HG02970 (cell line): ENCODE results near the gene IRX2.

Experiments used
- ATAC-seq: cut with Tn5 transposase; IDR thresholded peaks from one replicate; pipeline ENCODE4 v1.9.1; 2021; ENCODE audit warnings: mild to moderate bottlenecking, moderate library complexity, moderate number of reproducible peaks; ENCODE audit not compliant: unreplicated experiment, low FRiP score

Gene IRX2

DNA sequence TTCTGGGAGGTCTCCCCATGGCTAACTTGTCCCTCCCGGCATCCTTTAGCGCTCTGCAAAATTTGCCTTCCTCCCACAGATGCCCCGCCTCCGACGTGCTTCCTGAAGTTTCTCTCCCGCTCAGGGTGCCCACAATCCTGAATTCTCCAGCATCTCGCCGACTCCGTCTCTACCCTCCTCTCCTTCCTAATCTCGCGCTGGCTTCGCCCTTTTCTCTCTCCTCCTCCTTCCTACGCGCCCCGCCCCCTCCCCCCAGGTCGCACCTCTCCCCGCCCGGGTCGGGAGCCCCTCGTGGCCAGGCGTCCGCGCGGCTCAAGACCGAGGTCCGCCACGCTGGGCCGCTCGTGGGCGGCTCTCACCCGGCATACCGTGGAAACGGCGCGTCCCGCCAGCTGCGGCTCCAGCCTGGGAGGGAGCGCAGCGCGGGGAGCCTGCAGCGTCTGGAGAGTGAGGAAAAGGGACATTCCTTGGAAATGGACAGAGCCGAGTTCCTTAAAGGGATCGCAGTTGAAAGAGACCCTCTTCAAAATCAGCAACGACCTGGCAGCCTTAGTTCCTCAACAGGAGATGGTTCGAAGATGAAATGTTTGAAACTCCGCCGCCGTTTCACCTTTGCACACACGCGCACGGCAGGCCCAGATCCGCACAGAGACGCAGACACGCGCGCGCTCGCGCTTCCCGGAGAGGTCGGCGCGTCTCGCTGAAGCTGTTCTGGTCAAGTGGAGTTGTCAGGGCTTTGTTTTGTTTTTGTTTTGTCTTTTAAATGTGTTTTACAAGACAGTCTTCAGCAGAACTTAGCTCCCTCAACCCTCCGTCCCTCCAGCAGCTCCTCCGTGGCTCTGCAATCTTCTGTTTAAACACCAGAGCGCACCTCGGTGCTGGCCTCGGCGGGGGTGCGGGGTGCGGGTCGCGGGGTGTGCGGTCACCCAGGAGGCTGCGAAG is 5.0 kb upstream of the IRX2 start:
- no peak for ATAC-seq

DNA sequence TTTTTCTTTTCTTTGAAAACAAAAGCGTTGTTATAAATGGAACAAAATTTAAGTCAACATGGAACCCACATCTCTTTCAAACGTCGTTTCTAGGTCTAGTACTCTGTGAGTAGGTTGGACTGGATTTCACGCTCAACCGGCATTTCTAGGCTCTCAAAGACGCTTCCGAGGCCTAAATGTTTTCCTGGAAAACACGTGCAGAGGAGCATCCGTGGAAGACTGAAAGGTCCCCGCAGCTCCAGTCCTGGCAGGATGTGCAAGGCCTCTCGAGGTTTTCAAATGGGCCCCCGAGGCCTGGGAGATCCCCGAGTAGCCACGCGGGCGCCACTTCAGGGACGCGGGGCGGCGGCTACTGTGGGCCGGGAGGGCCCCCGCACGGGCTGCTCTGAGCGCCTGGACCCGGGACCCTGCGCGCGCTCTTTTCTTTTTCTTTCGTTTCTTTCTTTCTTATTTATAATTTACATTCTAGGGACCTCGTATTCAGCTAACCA is 4.2 kb upstream of the IRX2 start:
- no peak for ATAC-seq

DNA sequence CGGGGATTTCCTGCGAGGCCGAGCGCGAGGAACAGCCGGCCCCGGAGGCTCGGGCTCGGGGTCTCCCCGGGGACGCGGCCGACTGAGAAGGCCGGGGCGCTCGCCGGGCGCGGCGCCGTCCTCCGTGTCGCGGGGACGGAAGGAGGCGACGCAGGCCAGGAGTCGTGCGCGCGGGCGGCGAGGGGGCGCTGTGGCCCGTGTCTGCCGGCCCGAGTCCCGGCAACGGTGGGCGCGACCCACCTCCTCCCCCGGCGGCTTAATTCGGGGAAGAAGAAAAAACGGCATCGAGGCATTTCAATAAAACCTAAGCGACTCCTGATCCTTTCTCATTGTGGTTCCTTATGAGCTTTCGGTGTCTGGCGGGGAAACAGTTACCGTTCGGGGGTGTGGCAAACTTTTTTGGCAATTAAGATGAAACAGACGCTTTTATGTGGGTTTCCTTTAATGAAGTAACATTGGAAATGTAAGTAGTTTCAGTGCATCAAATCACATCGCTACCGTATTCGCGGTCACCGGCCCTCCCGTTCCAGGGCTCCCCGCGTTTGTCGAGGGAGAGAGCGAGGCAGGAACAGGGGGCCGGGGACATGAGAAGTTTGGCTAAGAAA is 3.7 kb upstream of the IRX2 start:
- no peak for ATAC-seq

DNA sequence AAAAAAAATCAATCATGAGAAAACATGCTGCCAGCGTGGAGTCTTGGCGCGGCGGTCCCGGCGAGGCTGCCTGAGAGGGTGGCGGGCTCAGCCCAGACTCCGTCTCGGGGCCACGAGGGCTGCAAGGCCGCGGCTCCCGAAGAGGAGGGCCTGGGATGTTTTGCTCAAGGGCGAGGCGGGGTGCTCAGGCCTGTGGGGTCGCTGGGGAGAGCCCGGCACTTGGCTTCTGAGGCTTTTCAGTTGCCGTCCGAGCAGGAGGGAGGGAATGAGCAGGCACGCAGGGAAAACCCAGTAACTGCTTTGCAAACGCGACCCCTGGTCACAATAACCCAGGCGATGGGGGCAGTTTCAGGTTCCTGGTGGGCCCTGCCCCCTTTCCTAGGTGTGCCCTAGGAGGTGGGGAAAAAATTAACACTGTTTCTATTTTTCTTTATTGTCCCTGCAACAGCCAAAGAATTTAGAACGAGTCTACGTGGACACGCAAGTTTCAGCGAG is 3.2 kb upstream of the IRX2 start:
- no peak for ATAC-seq

DNA sequence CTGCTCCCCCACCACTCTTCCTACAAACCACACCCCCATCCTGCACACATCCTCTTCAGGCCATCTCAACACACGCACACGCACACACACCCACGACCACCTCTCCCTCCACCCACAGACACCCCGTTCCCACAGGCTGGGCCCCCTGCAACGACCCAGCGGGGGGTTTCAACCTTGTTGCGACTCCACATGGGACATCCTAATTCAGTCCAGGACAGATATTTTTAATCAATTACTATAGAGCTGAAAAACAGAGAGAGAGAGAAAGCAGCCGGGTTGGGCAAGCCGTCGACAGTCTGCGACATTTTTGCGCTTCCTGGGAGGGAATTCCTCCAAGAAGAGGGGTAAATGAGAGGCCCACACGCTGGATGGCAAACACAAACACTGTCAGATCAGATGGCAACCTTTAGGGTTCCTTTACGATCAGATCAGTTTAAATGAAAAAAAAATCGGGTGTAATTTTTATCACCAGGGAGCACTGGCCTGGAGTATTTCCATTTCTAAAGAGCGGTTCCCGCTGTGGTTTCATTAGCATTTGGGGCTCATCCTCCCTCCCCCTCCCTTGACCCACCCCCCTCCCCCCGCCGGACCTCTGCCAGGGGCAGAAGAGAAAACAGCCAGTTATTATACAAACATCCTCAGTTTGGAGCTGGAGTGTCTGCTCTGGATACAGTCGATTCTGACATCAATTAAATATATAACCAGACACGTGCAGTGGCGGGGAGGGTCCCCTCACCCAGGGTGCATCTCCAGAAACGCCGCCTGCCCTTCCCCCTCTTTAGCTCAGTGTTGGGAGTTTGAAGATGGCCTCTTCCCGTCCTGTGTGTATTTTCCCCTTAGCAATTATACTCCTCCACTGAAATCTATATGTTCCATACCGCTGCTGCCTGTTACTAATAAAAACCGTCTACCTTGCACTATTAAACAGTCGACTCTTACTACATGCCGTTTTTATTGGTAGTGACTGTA is 2.3 kb upstream of the IRX2 start:
- ATAC-seq = no peak

DNA sequence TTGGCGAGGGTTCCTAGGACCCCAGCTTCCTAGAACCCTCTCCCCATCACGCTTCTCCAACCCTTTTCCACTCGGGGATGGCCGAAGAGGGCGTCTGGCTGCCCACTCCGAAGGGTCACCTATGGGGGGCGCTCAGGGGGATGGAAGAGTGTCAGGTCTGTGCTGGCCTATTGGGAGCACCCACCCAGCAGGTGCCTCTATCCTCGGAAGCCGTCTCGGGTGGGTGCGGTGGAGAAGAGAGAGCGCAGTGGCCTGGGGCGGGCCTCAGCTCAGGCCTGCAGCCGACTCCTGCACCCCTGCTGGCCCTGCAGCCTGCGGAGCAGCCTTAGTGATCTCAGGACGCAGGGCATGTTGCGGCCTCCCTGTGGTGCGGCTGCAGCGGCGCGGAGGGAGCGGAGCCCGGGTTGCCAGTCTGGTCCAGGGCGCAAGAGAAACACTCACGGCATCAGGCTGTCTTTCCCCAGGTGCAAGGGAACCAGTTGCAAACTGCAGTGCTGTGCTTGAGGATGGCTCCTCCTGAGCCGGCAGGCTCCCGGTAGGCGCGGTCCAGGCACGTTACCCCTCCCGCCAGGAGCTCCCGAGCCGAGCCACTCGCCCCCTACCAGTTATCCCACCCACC is 1.5 kb upstream of the IRX2 start:
- no peak for ATAC-seq

DNA sequence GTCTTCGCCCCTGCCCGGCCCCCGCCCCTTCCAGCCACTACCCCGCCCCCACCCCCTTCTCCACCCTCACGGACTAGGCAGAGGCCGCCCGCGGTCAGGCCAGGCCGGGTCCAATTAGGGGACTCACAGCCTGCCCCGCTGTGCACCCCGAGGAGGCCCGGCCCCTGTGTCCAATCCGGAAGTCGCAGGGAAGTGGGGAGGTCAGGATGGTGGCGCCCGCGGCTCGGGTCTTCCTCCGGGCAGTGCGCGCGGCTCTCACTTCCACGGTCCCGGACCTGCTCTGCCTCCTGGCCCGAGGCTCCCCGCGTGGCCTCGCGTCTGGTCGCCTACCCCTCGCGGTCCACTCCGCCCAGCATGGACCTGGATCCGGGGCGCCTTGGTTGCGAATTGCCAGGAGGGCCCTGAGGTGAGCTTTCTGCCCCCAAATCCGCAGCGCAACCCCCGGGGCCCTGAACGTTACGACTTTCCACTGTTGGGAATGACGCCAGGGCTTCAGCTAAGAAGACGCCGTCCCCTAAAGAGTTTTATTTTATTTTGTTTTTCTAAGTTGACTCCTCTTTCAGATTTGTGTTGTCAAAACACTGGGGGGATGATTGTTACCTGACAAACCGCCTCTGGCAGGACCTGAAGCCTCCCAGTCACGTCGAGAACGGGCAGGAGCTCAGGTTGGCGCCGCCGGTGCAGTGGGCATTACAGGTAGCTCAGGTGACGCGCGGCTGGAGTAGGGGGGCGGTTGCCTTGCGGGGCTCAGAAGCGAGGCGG is 763 bp upstream of the IRX2 start:
- no peak for ATAC-seq

DNA sequence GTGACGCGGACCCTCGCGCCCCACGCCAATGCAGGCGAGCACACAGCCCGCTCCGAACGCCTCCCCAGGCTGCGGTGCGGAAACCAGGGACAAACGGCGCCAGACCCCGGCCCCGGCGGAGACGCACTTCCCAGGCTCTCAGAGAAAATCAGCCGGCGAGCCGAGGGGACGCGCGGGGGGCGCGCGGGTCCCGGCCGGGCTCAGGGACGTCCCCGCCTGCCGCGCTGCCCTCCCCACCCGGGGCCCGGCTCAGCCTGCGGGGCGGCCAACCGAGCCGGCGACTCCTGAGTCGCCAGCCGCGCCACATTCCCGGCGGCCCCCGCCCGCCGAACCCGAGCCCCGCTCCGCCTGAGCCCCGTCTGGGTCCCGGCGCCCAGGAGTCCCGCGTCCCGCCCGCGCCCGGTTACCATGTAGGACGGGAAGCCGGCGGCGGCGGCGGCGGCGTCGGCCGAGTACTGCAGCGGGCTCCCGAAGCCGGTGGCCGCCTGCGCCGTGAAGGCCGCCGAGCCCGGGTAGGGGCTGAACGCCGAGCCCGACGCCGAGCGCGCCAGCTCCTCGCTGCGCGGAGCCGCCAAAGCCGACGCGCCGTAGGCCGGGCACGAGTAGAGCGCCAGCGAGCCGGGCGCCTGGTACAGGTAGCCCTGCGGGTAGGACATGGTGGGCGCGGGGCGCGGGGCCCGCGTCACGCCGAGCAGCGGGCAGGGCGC is 566 bp downstream of the IRX2 start:
- no peak for ATAC-seq

DNA sequence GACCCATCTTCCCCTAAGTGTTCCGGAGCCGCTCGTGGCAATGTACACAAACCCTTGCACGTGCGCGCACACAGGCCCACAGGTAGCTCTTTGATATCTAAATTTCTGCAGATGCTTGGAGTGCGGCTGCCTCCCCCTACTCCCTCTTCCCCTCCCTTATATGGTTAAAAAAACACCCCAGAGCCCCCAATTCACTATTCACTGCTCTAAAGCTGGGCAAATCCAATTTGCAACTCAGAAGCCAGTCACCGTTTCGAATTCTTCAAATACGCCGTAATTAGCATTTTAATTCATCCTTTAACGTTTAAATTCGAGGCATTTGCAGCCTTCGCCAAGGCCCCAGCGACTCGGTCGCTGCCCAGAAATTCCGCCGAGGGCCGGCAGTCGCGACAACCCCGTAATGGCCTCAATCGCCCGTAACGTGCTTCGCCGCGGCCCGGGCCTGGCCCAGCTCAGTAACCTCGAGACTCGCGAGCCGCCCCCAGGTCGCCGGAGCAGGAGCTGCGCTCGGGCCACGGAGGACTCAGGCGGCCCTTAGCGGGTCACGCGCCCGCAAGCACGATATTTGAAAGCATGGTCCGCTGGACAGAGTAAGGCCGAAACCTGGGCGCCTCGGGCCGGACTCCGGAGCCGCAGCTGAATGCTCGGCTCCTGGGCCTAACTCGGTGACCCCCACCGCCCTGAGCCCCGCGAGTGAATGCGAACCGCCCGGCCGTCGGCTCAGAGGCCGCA is 1.3 kb downstream of the IRX2 start:
- ATAC-seq = no peak

DNA sequence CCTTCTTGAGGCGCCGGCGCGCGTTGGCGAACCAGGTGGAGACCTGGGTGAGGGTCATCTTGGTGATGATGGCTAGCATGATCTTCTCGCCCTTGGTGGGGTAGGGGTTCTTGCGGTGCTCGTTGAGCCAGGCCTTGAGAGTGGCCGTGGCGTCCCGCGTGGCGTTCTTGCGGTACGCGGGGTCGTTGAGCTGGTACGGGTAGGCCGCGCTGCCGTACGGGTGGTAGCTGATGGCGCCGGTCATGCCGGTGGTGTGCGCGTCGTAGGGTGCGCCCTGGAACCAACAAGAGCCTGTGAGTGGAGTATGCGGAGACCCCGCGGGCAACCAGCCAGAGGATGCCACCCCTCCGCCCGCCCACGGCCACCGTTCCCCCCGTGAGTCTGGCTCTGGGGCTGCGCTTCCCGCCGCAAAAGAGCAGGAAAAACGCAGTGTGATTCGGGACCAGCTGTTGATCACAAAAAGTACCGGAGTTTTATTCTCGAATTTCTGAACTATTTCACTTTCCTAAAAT is 1.9 kb downstream of the IRX2 start:
- ATAC-seq = no peak

DNA sequence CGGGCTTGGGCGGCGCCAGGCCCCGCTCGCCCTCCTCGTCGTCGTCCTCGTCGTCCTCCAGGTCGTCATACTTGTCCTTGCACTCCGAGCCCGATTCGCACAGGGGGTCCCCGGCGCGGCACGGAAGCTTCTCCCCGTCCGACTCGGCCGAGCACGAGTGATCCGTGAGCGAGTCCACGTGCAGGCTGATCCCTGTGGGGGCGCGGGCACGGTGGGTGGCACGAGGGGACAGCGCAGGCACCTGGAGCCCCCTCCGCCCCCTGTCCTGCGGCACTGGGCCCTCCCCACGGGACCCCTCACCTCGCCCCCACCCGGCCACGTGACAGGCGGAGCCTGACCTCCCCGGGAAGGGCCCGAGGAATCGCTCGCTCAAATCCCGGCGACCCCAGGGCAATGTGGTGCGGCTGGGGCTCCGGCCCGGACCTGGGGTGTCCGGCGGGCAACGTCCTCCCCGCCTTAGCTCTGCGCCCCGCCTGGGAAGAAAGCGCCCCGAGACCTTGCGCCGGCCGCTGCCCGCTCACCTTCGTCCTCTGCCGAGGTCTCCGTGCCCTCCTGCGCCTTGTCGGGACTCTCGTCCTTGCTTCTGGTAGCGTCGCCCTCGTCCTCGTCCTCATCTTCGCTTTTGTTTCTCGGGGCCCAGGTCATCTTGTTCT is 2.5 kb downstream of the IRX2 start:
- no peak for ATAC-seq

DNA sequence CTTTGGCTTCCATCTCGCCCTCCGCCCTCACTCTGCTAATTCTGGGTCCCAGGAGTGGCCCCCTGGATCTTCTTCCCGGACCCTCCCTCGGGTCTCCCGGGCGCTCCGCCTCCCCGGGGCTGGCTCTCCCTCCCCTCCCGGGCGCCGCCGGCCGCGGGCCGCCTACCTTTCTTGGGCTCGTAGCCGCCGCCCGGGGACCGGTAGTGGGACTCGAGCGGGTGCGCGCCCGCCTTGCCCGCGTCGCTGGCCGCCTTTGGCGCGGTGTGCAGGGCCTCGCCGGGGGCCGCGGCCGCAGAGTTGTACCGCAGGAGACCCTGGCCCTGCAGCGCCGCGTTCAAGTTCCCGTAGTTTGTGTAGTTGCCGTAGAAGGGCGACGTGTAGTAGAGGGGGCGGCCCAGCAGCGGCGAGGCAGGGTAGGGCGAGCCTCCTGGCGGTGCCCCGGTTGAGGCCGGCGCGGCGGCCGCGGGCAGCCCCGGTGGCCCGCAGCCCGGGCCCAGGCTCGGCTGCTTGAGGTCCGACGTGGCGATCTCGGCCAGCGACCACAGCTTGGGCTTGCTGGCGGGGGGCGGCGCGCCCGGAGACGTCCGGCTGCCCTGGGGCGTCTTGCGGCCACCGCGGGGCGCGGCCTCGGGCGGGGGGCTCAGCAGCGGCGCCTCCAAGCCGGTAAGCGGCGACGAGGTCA is 3.2 kb downstream of the IRX2 start:
- ATAC-seq = no peak

DNA sequence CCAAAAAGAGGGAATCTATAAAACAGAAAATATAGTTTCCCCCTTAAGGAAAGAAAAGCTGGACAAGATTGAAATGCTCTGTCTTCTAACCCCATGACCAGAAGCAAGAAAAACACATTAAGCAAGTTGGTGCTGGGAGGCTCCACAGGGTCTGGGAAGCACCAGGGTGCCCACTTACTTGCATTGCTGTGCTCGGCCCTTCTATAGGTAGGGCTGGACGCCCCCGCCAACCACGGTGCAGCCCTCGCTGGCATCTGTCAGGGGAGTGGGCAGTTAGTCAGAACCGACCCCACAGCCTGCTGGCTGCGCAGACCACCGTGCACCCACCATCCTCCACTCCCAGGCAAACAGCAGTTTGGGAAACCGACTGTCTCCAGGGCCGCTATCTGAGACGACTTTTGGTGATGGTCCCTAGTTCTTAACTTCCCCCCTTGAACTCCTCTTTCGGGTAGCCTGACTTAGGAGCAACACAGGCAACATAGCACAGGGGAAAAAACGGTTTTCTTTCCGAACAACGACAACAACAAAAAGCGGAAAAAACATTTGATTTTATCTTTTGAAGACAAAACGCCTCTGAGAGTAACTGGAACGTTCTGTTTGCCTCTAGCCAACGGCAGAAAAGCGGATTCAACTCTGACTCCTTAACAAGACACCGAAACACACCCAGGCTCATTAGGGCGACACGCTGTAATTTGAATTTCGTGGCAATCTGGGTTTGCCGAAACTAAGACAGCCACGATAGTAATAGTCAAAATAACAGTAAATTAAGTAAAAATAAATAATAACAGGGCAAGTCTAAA is 3.9 kb downstream of the IRX2 start:
- ATAC-seq = no peak

DNA sequence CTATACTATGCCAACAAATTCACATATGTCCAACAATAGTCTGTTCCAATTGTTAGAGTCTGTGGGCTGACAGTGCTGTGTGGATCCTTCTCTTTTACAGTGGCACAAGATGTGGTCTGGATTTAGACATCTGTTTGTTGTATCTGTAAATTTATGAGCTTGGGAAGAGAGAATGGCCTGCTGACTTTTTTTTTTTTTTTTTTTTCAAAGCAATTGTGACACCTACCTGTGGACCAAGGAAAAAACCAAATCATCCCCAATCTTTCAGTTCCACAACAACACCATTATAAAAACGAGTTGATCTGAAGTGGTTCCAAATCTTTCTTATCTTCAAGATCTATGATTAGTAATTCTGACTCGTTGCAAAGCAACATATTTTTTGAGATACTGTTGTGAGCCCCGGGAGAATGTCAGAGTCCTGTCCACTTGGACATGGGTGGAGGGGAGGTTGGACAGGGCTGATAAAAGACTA is 4.9 kb downstream of the IRX2 start:
- no peak for ATAC-seq

DNA sequence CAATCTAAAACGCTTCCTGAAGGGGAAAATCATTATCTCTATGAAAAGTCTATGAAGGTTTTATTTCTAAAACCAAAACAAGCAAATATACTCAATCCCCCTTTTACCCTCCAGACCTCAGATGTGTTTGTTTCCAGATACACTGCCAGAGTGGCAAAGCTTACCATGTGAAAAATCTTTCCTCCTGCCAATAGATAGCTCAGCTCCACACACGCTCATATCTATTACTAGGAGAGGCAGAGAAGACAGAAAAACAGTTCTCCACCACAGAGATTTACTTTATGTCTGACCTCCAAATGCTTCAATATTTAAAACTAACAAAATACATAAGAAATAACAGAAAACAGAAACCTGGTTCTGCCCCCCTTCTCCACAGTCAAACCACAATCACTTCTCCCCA is 7.0 kb downstream of the IRX2 start:
- ATAC-seq = no peak
